Nephron progenitor cell (in vitro differentiated cells): ENCODE data around the gene NFKBIL1.

Experiments used
- DNase-seq: peaks from one replicate; pipeline ENCODE4 v3.0.0; 2021
- H3K27ac Mint-ChIP-seq: 2 replicates; pipeline ENCODE4 v1.8.0; 2021; ENCODE audit warnings: mild to moderate bottlenecking, moderate library complexity, mixed read lengths
- H3K27me3 Mint-ChIP-seq: 2 replicates; pipeline ENCODE4 v1.8.0; 2021; ENCODE audit warnings: mild to moderate bottlenecking, low read depth, mixed read lengths; ENCODE audit not compliant: poor library complexity
- H3K36me3 Mint-ChIP-seq: 2 replicates; pipeline ENCODE4 v1.8.0; 2021; ENCODE audit warnings: low read depth, mixed read lengths
- H3K4me1 Mint-ChIP-seq: 2 replicates; pipeline ENCODE4 v1.8.0; 2021; ENCODE audit warnings: mixed read lengths
- H3K4me3 Mint-ChIP-seq: 2 replicates; pipeline ENCODE4 v1.8.0; 2021; ENCODE audit warnings: mild to moderate bottlenecking, moderate library complexity, mixed read lengths
- H3K9me3 Mint-ChIP-seq: 2 replicates; pipeline ENCODE4 v1.8.0; 2021; ENCODE audit warnings: mild to moderate bottlenecking, moderate library complexity, mixed read lengths
- CTCF ChIP-seq: fragments of 200-600 bp; sonication (generic); IDR thresholded peaks from 2 replicates; pipeline ENCODE4 v1.5.0; 2021; ENCODE audit warnings: antibody characterized with exemption

The NFKBIL1 gene

DNA sequence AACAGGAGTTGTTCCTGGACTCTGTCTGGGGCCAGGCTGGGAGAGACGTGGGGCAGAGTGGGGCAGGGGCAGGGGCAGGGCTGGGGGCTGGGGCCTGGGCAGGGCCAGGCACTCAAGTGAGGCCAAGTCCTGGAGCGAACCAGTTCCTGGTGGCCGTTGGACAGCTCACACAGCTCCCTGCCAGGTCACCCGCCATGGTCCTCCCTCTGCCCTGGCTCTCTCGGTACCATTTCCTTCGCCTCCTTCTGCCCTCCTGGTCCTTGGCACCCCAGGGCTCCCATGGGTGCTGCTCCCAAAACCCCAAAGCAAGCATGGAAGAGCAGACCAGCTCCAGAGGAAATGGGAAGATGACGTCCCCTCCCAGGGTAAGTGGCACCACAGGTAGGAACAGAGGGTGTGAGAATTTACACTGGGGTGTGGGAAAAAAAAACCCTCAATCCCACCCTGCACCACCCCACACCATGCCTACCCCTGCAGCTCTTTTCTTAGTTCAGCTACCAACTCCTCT is 18.5 kb upstream of the NFKBIL1 start, which contains the start of gene MCCD1:
TSS of gene MCCD1 (plus strand) at position 142 of the 508 bp plus-strand sequence. CDS start at position 195, 53 bp downstream.
- Mint-ChIP-seq H3K36me3 (peaks cover 41% of the 10 kb centered on the region), H3K27ac (peak within 1 kb of the TSS; percentile 92), H3K4me3 (no peak within 1 kb of the TSS), H3K4me1 (peaks cover 31% of the 10 kb centered on the region), H3K9me3 (no peaks in the 10 kb centered on the region), H3K27me3 (no peaks in the 10 kb centered on the region)
- no peak for TF ChIP-seq CTCF
- no peak for DNase-seq

DNA sequence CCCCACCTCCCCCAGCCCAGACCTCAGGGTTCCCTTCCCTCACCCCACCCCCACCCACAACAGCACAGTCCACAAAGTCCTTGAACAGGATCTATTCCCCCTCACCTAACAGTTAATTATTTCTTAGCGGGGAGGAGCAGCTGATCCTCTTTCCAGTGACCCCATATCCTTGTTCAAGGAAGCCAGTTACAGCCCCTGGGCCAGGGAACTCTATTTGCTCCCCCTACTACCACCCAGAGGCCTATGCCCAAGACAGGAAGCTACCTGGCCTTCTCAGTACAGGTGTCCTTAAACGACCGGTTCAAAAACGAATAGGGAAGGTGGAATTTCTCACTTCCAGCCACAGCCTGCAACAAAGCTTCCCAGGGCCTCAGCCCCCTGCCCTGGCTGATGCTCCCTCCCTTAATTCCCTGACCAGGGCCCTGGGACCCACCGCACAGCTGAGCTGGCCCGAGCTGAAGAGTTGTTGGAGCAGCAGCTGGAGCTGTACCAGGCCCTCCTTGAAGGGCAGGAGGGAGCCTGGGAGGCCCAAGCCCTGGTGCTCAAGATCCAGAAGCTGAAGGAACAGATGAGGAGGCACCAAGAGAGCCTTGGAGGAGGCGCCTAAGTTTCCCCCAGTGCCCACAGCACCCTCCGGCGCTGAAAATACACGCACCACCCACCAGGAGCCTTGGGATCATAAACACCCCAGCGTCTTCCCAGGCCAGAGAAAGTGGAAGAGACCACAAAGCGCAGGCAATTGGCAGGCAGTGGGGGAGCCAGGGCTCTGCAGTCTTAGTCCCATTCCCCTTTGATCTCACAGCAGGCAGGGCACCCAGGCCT is 17.9 kb upstream of the NFKBIL1 start:
- TF ChIP-seq CTCF, result no peak
- Mint-ChIP-seq H3K27ac (no peak overlapping the region), H3K27me3 (no peaks in the 10 kb centered on the region), H3K4me3 (no peak overlapping the region), H3K36me3 (peaks cover 46% of the 10 kb centered on the region), H3K4me1 (peaks cover 31% of the 10 kb centered on the region), H3K9me3 (no peaks in the 10 kb centered on the region)
- no peak for DNase-seq

DNA sequence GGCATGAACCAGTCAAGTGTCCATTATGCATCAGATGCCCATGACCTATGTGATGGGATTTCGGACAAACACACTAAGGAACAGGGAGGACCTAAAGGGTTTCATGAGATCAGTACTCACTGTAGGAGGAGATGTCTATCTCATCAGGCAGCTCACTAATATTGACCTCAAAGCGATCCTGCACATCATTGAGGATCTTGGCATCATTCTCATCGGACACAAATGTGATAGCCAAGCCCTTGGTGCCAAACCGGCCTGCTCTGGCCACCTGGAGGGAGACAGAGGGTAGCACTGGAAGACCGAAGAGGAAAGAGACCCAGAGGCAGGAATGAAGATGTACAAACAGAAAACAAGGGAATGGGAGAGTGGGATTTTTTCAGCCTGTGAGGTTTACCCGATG is 16.7 kb upstream of the NFKBIL1 start:
- H3K9me3 Mint-ChIP-seq, result no peaks in the 10 kb centered on the region
- peaks cover 57% of the 10 kb centered on the region for H3K36me3 Mint-ChIP-seq
- TF ChIP-seq CTCF, result no peak
- H3K4me1 Mint-ChIP-seq, result peaks cover 40% of the 10 kb centered on the region
- H3K4me3 Mint-ChIP-seq, result no peak overlapping the region
- peak overlapping the region; percentile 82 for H3K27ac Mint-ChIP-seq
- H3K27me3 Mint-ChIP-seq, result no peaks in the 10 kb centered on the region
- no peak for DNase-seq

DNA sequence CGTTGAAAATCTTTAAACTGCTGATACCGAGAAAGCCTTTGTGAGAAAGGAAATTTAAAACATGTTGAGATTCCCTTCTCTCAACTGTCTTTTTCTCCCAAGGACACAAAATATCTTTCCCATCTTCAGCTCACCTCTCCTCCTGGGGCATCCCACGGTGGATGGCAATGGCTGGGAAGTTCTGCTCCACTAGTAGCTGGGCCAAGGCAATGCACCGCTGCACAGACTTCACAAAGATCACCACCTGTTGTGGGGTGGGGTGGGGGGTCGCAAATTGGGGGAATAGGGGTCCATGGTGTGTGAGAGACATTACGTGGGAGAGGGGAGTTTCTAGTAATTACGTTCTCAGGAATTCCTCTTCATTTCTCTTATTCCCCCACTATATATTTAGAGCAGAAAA is 16.2 kb upstream of the NFKBIL1 start:
- H3K4me1 Mint-ChIP-seq, result peaks cover 45% of the 10 kb centered on the region
- DNase-seq, result no peak
- no peaks in the 10 kb centered on the region for H3K27me3 Mint-ChIP-seq
- no peaks in the 10 kb centered on the region for H3K9me3 Mint-ChIP-seq
- no peak overlapping the region for H3K4me3 Mint-ChIP-seq
- H3K36me3 Mint-ChIP-seq, result peaks cover 62% of the 10 kb centered on the region
- TF ChIP-seq CTCF, result no peak
- H3K27ac Mint-ChIP-seq, result peak overlapping the region; percentile 82

- H3K36me3 Mint-ChIP-seq, result peaks cover 69% of the 10 kb centered on the region
Measured at GRCh38 chr6:31531771-31532643, 15.4 kb upstream of the NFKBIL1 start.

More at GRCh38 chr6:31531771-31532643, 15.4 kb upstream of the NFKBIL1 start:
- no peaks in the 10 kb centered on the region for H3K9me3 Mint-ChIP-seq
- DNase-seq, result no peak
- H3K27ac Mint-ChIP-seq, result peak overlapping the region; percentile 25
- peaks cover 52% of the 10 kb centered on the region for H3K4me1 Mint-ChIP-seq
- H3K27me3 Mint-ChIP-seq, result no peaks in the 10 kb centered on the region
- no peak for TF ChIP-seq CTCF
- no peak overlapping the region for H3K4me3 Mint-ChIP-seq
